Activated CD8-positive, alpha-beta memory T cell treated with anti-CD3 and anti-CD28 coated beads, Interleukin-2, amount 10 ng/mL, durations not matched to agents 7 days and 5 days (primary cell): ENCODE results near the gene HES3. TPM values are rescaled to one million over a fixed set of nuclear protein-coding genes. Genes with fewer than 3 reads are reported as not detected.
"Not testable (repeated sequence)": the region's sequence is repeated elsewhere in the genome, so short reads cannot be mapped to it uniquely, and the experiment has no call there.

Experiments used
- ATAC-seq: fragments of 150-1000 bp; cut with Tn5 transposase; one replicate; pipeline ENCODE4 v1.10.0; 2021; ENCODE audit warnings: moderate library complexity
- CTCF ChIA-PET: fragments of 350-600 bp; sonication (Branson Sonifier 250); formaldehyde crosslinking; loops from one replicate; lab custom pipeline; 2021; ENCODE audit warnings: antibody characterized with exemption; lab: Charles Lee
- DNase-seq: peaks from one replicate; pipeline ENCODE4 v3.0.0-alpha.2; 2020
- H3K27ac Mint-ChIP-seq: one replicate; pipeline ENCODE4 v1.8.0; 2021; ENCODE audit warnings: mild to moderate bottlenecking, mixed read lengths
- H3K27me3 Mint-ChIP-seq: one replicate; pipeline ENCODE4 v1.8.0; 2021; ENCODE audit warnings: mixed read lengths
- H3K36me3 Mint-ChIP-seq: one replicate; pipeline ENCODE4 v1.8.0; 2021; ENCODE audit warnings: mild to moderate bottlenecking, mixed read lengths
- H3K4me1 Mint-ChIP-seq: one replicate; pipeline ENCODE4 v1.8.0; 2021; ENCODE audit warnings: mixed read lengths
- H3K4me3 Mint-ChIP-seq: one replicate; pipeline ENCODE4 v1.8.0; 2021; ENCODE audit warnings: mild to moderate bottlenecking, moderate library complexity, mixed read lengths
- H3K9me3 Mint-ChIP-seq: one replicate; pipeline ENCODE4 v1.8.0; 2022; ENCODE audit warnings: low read depth, mixed read lengths
- total RNA-seq, 2 experiments: library from RNA; stranded (reverse); gene quantifications; one replicate each; pipeline ENCODE4 v1.2.3, GENCODE V29; 2021

Gene HES3
- total RNA-seq, 2 experiments from 2014 or later, result not detected

- ATAC-seq (peak; percentile 18), DNase-seq (no peak)
- H3K9me3 Mint-ChIP-seq, result no peaks in the 10 kb centered on the region
- CTCF ChIA-PET, result interaction anchor here (0.8 to 1.2 kb wide), 4 partner anchors 17 to 37 kb away, joined by 3 to 5 read pairs (median 3); no protein-coding TSS in a partner anchor
- H3K36me3 Mint-ChIP-seq, result peaks cover 1% of the 10 kb centered on the region
- peaks cover 15% of the 10 kb centered on the region for H3K4me1 Mint-ChIP-seq
- H3K4me3 Mint-ChIP-seq, result peak overlapping the region; percentile 24
- H3K27ac Mint-ChIP-seq, result no peak overlapping the region
- H3K27me3 Mint-ChIP-seq, result peaks cover 13% of the 10 kb centered on the region
Observed at GRCh38 chr1:6208723-6209660, 35.0 kb upstream of the HES3 start.

DNA sequence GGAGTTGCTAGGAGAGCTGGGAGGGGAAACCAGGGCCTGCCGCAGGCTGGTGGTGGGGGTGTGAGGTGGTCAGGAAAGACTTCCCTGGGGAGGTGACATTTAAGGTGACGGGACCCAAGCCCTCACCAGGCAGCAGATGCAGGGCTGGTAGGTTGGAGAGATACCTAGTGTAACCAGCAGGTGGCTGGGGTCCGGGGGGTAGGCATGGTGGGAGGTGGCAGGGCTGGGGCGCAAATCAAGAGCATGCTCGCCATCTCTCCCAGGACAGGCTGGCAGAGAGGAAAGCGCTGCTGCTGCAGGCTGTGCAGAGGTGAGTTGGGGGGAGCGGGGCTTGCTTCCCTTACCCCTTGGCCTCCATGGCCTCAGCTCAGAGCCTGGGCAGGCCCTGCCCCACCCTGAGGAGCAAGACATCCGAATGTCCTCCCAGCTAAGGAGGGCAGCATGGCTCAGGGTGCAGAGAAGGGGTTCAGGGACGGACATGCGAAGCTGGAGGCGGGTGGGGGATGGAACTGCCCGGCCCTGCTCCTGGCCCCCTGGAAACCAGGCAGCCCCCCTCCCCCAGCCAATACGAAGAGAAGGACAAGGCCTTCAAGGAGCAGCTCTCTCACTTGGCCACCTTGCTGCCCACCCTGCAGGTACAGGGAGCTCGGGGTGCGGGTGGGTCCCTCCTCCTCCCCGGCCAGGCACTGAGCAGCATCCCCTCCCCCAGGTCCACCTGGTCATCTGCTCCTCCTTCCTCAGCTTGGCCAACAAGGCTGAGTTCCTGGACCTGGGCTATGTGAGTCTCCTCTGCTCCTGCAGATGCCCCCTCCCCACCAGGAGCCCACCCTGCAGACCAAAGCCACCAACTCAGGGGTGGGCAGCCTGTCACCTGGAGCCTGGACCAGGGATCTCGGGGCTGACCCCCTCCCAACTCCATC, 34.1 kb upstream of the HES3 start:
- CTCF ChIA-PET, result interaction anchor here (0.8 to 1.1 kb wide), 3 partner anchors 24 to 29 kb away, joined by 3 to 5 read pairs (median 3); no protein-coding TSS in a partner anchor
- peaks cover 12% of the 10 kb centered on the region for H3K4me1 Mint-ChIP-seq
- H3K36me3 Mint-ChIP-seq, result peaks cover 1% of the 10 kb centered on the region
- no peak for DNase-seq
- no peak for ATAC-seq
- H3K27me3 Mint-ChIP-seq, result peaks cover 13% of the 10 kb centered on the region
- no peak overlapping the region for H3K27ac Mint-ChIP-seq
- no peak overlapping the region for H3K4me3 Mint-ChIP-seq
- H3K9me3 Mint-ChIP-seq, result no peaks in the 10 kb centered on the region

- CTCF ChIA-PET, result interaction anchor here (0.8 to 1.1 kb wide), 3 partner anchors 25 to 34 kb away, joined by 3 to 5 read pairs (median 4); no protein-coding TSS in a partner anchor
- DNase-seq (no peak), ATAC-seq (no peak)
- Mint-ChIP-seq H3K4me1 (peaks cover 12% of the 10 kb centered on the region), H3K36me3 (peaks cover 1% of the 10 kb centered on the region), H3K4me3 (no peak overlapping the region), H3K27me3 (peaks cover 13% of the 10 kb centered on the region), H3K27ac (no peak overlapping the region), H3K9me3 (no peaks in the 10 kb centered on the region)
Observed at GRCh38 chr1:6210591-6211355, 33.2 kb upstream of the HES3 start.

GRCh38 chr1:6211731-6212130, 32.2 kb upstream of the HES3 start:
- no peak for DNase-seq
- Mint-ChIP-seq H3K27ac (no peak overlapping the region), H3K4me3 (no peak overlapping the region), H3K9me3 (no peaks in the 10 kb centered on the region), H3K27me3 (peaks cover 12% of the 10 kb centered on the region), H3K36me3 (peaks cover 1% of the 10 kb centered on the region), H3K4me1 (peaks cover 12% of the 10 kb centered on the region)
- CTCF ChIA-PET, result no interaction called here
- ATAC-seq, result no peak

DNA sequence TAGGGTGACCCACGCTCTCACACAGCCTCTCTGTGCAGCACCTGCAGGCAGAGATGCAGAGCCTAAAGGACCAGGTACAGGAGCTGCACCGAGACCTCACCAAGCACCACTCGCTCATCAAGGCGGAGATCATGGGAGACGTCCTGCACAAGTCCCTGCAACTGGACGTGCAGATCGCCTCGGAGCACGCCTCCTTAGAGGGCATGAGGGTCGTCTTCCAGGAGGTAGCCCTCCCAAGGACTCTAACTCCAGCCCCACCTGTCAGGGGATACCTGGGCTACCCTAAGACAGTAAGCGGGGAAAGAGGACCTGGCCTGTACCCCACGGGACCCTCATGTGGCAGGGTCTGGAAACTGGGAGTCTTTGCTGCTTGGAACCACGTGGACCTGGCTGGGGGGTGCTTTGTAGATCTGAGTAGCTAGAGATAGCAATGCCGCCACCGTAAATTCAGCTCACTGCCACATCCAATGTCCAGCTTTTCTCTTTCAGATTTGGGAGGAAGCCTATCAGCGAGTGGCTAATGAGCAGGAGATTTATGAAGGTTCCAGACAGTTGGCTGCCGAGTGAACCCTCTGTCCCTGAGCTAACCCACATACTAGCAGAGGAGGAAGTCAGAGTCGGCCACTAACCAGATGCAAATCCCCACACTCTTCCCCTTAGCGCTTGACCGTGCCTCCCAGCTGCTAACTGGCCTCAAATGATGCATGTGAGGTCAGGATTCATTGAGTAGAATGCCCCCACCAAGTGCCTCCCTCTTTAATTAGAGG, 31.6 kb upstream of the HES3 start:
- Mint-ChIP-seq H3K4me3 (no peak overlapping the region), H3K9me3 (no peaks in the 10 kb centered on the region), H3K27me3 (peaks cover 10% of the 10 kb centered on the region), H3K27ac (no peak overlapping the region), H3K4me1 (peaks cover 9% of the 10 kb centered on the region), H3K36me3 (no peaks in the 10 kb centered on the region)
- CTCF ChIA-PET, result interaction anchor here (1.1 to 1.2 kb wide), 2 partner anchors 10 to 34 kb away, joined by 3 read pairs; no protein-coding TSS in a partner anchor
- DNase-seq (no peak), ATAC-seq (no peak)

- CTCF ChIA-PET, result interaction anchor here (1.0 kb wide), 1 partner anchor 12 kb away, joined by 3 read pairs; the partner anchor contains the start of gene RNF207
- ATAC-seq (no peak), DNase-seq (no peak)
- no peak overlapping the region for H3K27ac Mint-ChIP-seq
- peaks cover 9% of the 10 kb centered on the region for H3K36me3 Mint-ChIP-seq
- no peaks in the 10 kb centered on the region for H3K27me3 Mint-ChIP-seq
- H3K4me1 Mint-ChIP-seq, result no peaks in the 10 kb centered on the region
- H3K9me3 Mint-ChIP-seq, result no peaks in the 10 kb centered on the region
- H3K4me3 Mint-ChIP-seq, result no peak overlapping the region
Observed at GRCh38 chr1:6218375-6219164, 25.4 kb upstream of the HES3 start.

GRCh38 chr1:6219641-6220040, 24.3 kb upstream of the HES3 start:
- CTCF ChIA-PET, result interaction anchor here (0.5 kb wide), 1 partner anchor 17 kb away, joined by 3 read pairs; no protein-coding TSS in a partner anchor

DNA sequence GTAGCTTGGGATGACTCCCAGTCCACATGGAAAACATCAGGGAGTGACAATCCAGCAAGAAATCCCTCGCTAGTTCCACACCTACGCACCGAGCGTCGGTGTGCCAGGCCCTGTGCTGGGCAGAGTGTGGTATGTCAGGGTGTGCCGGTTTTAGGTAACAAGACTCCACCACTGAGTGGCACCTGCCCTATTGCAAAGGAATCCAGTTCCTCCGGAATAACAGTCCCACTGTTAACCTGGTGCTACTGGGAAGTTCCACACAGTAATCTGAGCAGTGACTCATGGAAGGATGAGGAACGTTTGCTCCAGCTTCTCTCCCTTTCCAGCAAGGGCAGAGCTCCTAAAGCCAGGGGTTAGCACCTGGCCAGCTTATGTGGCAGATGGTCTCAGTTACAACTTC, 23.7 kb upstream of the HES3 start:
- Mint-ChIP-seq H3K36me3 (peaks cover 24% of the 10 kb centered on the region), H3K9me3 (no peaks in the 10 kb centered on the region), H3K27me3 (no peaks in the 10 kb centered on the region), H3K27ac (no peak overlapping the region), H3K4me3 (no peak overlapping the region), H3K4me1 (no peaks in the 10 kb centered on the region)
- CTCF ChIA-PET, result no interaction called here
- no peak for DNase-seq
- ATAC-seq, result no peak

More at GRCh38 chr1:6219641-6220040, 24.3 kb upstream of the HES3 start:
- not testable (repeated sequence) for H3K27ac Mint-ChIP-seq, H3K27me3 Mint-ChIP-seq, H3K4me1 Mint-ChIP-seq, H3K4me3 Mint-ChIP-seq, ATAC-seq, DNase-seq, H3K9me3 Mint-ChIP-seq
- H3K36me3 Mint-ChIP-seq, result peaks cover 20% of the 10 kb centered on the region

DNA sequence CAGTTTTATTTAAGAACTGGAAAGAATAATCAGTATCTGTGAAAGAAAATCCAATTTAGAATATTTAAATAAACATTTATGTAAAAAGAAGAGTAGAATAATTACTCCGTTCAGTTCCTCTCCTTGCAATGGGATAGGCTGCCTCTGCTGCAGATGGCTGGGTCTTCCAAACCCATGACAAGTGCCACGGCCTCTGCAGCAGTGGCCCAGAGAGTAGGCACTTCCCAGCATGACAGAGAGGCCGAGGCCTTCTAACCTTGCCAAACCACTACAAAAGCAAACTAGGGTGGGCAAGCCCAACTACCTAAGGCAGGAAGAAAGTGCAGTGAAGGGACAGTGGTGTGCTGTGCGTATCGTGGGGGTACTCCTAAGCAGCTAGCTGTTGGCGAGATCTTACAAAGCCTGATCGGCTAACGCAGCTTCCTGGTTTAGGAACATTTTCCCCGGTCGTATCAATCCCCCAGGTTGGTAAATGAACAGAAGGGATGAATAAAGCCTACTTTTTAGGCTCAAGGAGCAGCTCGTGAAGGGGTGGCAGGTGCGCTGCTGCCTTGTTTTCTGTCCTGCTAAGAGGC, 22.7 kb upstream of the HES3 start:
- CTCF ChIA-PET, result interaction anchor here (1.0 to 1.4 kb wide), 3 partner anchors 8 to 25 kb away, joined by 3 to 4 read pairs (median 3); partner anchors contain the start of gene RNF207
- no peak overlapping the region for H3K27ac Mint-ChIP-seq
- no peaks in the 10 kb centered on the region for H3K27me3 Mint-ChIP-seq
- no peaks in the 10 kb centered on the region for H3K9me3 Mint-ChIP-seq
- no peak overlapping the region for H3K4me3 Mint-ChIP-seq
- ATAC-seq, result no peak
- DNase-seq, result no peak
- H3K36me3 Mint-ChIP-seq, result peaks cover 29% of the 10 kb centered on the region
- no peaks in the 10 kb centered on the region for H3K4me1 Mint-ChIP-seq

DNA sequence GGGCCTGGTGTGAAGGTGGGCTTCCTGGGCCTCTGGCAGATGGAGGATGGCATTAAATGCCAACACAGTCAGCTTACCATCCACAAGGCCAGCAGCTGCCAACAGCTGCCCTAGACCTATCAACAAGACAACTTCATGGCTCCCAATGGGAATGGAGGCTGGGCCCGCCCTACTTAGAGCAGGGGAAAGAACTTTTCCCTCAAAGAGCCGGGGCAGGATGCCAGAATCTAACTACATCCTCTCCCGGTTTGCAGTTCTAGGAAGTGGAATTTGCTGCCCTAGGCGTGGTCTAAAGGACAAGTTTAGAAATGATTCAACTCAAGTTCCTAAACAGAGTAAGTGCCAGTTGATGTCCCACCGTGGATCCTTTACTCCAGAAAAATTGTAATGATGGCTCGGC, 21.3 kb upstream of the HES3 start:
- Mint-ChIP-seq H3K4me1 (no peaks in the 10 kb centered on the region), H3K9me3 (no peaks in the 10 kb centered on the region), H3K4me3 (no peak overlapping the region), H3K27ac (no peak overlapping the region), H3K27me3 (no peaks in the 10 kb centered on the region), H3K36me3 (peaks cover 37% of the 10 kb centered on the region)
- DNase-seq, result no peak
- ATAC-seq, result no peak
- CTCF ChIA-PET, result interaction anchor here (1.2 kb wide), 1 partner anchor 9 kb away, joined by 3 read pairs; no protein-coding TSS in a partner anchor

- Mint-ChIP-seq H3K9me3 (no peaks in the 10 kb centered on the region), H3K27ac (no peak overlapping the region), H3K27me3 (no peaks in the 10 kb centered on the region), H3K4me1 (no peaks in the 10 kb centered on the region), H3K4me3 (no peak overlapping the region), H3K36me3 (peaks cover 37% of the 10 kb centered on the region)
- CTCF ChIA-PET, result interaction anchor here (1.1 kb wide), 1 partner anchor 19 kb away, joined by 3 read pairs; no protein-coding TSS in a partner anchor
- DNase-seq (no peak), ATAC-seq (no peak)
Observed at GRCh38 chr1:6223617-6224016, 20.4 kb upstream of the HES3 start.
